ENCODE measurements around the gene ADRB2. TPM values are rescaled to one million over a fixed set of nuclear protein-coding genes. Genes with fewer than 3 reads are reported as not detected.

Gene ADRB2
- total and polyA plus RNA-seq, 5 donors from 2014 or later = 0.30 to 1.4 (median 0.53) TPM

DNA sequence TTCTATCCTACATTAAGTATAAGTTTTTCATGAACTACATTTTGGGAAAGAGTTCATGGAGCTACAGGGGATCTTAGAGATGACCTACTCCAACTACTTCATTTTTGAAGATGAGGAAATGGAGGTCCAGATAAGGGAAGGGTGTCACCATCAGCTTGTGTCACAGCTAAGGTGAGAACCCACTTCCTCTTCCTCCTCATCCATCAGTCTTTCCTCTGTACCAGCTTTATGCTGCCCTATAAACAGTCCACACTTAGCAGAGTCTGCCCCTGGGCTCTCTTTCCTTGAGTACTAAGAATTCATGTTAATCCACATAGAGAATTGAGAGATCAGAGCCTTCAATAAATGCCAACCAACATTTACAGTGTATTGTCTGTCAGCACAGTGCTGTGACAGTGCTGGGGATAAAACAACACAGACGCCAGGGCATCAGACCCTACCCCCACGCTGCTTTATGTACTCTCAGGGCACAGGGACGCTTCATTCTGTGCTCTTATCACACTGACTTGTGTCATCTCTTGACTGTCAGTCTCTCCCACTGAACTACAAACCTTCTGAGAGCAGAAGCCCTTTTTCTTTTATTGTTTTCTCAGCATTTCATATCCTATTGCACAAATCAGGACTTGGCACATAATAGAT lies 22.1 kb downstream of the ADRB2 start:
- peaks cover 17% of the 10 kb centered on the region for H3K4me1 ChIP-seq (ENCODE audit: control insufficient read depth, insufficient read depth, low read length, poor library complexity, severe bottlenecking)
- Mint-ChIP-seq H3K36me3 (peaks cover 3% of the 10 kb centered on the region), H3K4me3 (peak overlapping the region; percentile 39 to 62 (median 54)), H3K27ac (peak overlapping the region; percentile 40 to 93 (median 87)), H3K4me1 (peaks cover 18 to 28% (median 26%) of the 10 kb centered on the region in 4 donors), H3K9me3 (peaks cover 0 to 4% (median 4%) of the 10 kb centered on the region in 7 donors), H3K27me3 (peaks cover 6% of the 10 kb centered on the region)
- peak overlapping the region; percentile 31 for H3K4me3 ChIP-seq (ENCODE audit: low read depth, low read length)
- peaks cover 2% of the 10 kb centered on the region for H3K27me3 ChIP-seq (ENCODE audit: control insufficient read depth, insufficient read depth, low read length)
- H3K27ac ChIP-seq (ENCODE audit: insufficient read depth, low read length, poor library complexity, severe bottlenecking) = no peak overlapping the region
- no peaks in the 10 kb centered on the region for H3K9me3 ChIP-seq (ENCODE audit: control insufficient read depth in 2 of 2, low read length in 2 of 2)
- peak; percentile 52 to 67 for ATAC-seq (ENCODE audit: low read depth in 2 of 2)
- no peaks in the 10 kb centered on the region for H3K36me3 ChIP-seq (ENCODE audit: control insufficient read depth, insufficient read depth, low read length)
- DNase-seq = peak in 1 of 3 donors; percentile 75

DNA sequence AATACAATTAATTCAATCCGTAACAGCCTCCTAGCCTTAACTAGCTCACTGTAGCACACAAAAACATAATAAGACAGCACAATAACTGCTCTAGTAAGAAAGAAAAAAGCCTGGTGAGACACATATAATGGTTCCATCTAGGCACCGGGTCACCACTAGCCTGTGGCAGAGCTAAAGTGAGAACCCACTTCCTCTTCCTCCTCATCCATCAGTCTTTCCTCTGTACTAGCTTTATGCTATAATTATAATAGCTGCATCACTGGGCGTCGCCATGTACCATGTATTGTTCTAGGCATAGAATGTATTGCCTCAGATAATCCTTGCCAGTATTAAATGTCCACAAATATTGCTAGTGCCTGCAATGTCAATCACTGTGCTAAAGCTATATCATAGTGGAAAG lies 23.1 kb downstream of the ADRB2 start:
- Histone ChIP-seq H3K9me3 (ENCODE audit: control insufficient read depth in 2 of 2, low read length in 2 of 2) (no peaks in the 10 kb centered on the region), H3K4me3 (ENCODE audit: low read depth, low read length) (peak overlapping the region; percentile 11), H3K27ac (ENCODE audit: insufficient read depth, low read length, poor library complexity, severe bottlenecking) (peak overlapping the region; percentile 35), H3K36me3 (ENCODE audit: control insufficient read depth, insufficient read depth, low read length) (no peaks in the 10 kb centered on the region), H3K4me1 (ENCODE audit: control insufficient read depth, insufficient read depth, low read length, poor library complexity, severe bottlenecking) (peaks cover 17% of the 10 kb centered on the region), H3K27me3 (ENCODE audit: control insufficient read depth, insufficient read depth, low read length) (peaks cover 2% of the 10 kb centered on the region)
- H3K4me3 Mint-ChIP-seq = peak overlapping the region; percentile 4 to 62 (median 30)
- peak overlapping the region; percentile 40 to 65 (median 59) for H3K27ac Mint-ChIP-seq
- peak; percentile 90 to 91 for ATAC-seq (ENCODE audit: low read depth in 2 of 2)
- peaks cover 18 to 28% (median 26%) of the 10 kb centered on the region in 4 donors for H3K4me1 Mint-ChIP-seq
- H3K9me3 Mint-ChIP-seq = peaks cover 0 to 4% (median 4%) of the 10 kb centered on the region in 7 donors
- H3K27me3 Mint-ChIP-seq = peaks cover 6% of the 10 kb centered on the region
- DNase-seq = peak in 2 of 3 donors; percentile 43 to 82
- peaks cover 3% of the 10 kb centered on the region for H3K36me3 Mint-ChIP-seq

DNA sequence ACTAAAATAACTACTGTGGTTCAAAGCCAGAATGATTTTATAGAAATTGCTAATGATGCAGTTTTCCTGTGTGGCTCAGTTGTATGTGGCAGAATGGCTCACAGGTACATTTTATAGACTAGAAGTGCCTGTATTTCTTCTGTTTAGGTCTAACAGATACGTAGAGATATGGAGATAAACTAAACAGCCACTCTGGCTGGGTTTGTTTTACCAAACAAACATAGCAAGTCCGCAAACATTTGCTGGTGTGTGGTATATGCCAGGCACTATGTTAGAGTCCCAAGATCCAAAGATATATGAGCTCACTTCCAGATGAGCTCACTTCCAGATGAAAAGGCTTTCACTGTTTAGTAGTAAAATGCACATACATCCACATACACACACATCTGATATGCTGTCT lies 24.4 kb downstream of the ADRB2 start:
- no peak overlapping the region for H3K27ac Mint-ChIP-seq

DNA sequence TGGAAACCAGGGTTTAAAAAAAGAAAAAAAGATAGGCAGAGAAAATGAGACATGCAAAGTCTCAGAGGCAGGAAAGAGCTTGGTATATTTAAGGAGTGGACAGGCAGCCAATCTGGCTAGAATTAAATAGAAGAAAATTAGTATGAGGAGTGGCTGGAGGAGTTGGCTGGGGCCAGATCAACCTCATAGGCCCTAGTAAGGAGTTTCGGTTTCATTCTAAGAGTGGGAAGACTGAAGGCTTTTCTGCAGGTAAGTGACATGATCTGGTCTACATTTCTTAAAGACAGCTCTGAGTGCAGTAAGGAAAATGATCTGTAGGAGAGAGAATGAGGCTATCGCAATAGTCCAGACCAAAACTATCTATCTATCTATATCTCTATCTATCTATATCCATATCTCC lies 27.5 kb downstream of the ADRB2 start:
- H3K27ac ChIP-seq (ENCODE audit: insufficient read depth, low read length, poor library complexity, severe bottlenecking) = no peak overlapping the region
- no peaks in the 10 kb centered on the region for H3K9me3 Mint-ChIP-seq
- no peaks in the 10 kb centered on the region for H3K27me3 ChIP-seq (ENCODE audit: control insufficient read depth, insufficient read depth, low read length)
- H3K9me3 ChIP-seq (ENCODE audit: control insufficient read depth in 2 of 2, low read length in 2 of 2) = no peaks in the 10 kb centered on the region
- H3K4me1 Mint-ChIP-seq = peaks cover 10 to 13% (median 11%) of the 10 kb centered on the region in 4 donors
- no peaks in the 10 kb centered on the region for H3K36me3 Mint-ChIP-seq
- no peak overlapping the region for H3K4me3 Mint-ChIP-seq
- H3K27me3 Mint-ChIP-seq = peaks cover 8% of the 10 kb centered on the region
- H3K27ac Mint-ChIP-seq = no peak overlapping the region
- ATAC-seq (ENCODE audit: low read depth in 2 of 2) (no peak), DNase-seq (no peak)
- H3K4me1 ChIP-seq (ENCODE audit: control insufficient read depth, insufficient read depth, low read length, poor library complexity, severe bottlenecking) = peaks cover 9% of the 10 kb centered on the region
- H3K4me3 ChIP-seq (ENCODE audit: low read depth, low read length) = no peak overlapping the region
- no peaks in the 10 kb centered on the region for H3K36me3 ChIP-seq (ENCODE audit: control insufficient read depth, insufficient read depth, low read length)

More for the DNA sequence above, 24.4 kb downstream of the ADRB2 start:
- ATAC-seq (ENCODE audit: low read depth in 2 of 2) (no peak), DNase-seq (no peak)
- Histone ChIP-seq H3K4me1 (ENCODE audit: control insufficient read depth, insufficient read depth, low read length, poor library complexity, severe bottlenecking) (peaks cover 17% of the 10 kb centered on the region), H3K36me3 (ENCODE audit: control insufficient read depth, insufficient read depth, low read length) (no peaks in the 10 kb centered on the region), H3K9me3 (ENCODE audit: control insufficient read depth in 2 of 2, low read length in 2 of 2) (no peaks in the 10 kb centered on the region), H3K27ac (ENCODE audit: insufficient read depth, low read length, poor library complexity, severe bottlenecking) (no peak overlapping the region), H3K4me3 (ENCODE audit: low read depth, low read length) (no peak overlapping the region), H3K27me3 (ENCODE audit: control insufficient read depth, insufficient read depth, low read length) (no peaks in the 10 kb centered on the region)
- Mint-ChIP-seq H3K9me3 (peaks cover 0 to 4% (median 2%) of the 10 kb centered on the region in 7 donors), H3K4me1 (peaks cover 18 to 25% (median 22%) of the 10 kb centered on the region in 4 donors), H3K27me3 (no peaks in the 10 kb centered on the region), H3K4me3 (no peak overlapping the region), H3K36me3 (no peaks in the 10 kb centered on the region)

DNA sequence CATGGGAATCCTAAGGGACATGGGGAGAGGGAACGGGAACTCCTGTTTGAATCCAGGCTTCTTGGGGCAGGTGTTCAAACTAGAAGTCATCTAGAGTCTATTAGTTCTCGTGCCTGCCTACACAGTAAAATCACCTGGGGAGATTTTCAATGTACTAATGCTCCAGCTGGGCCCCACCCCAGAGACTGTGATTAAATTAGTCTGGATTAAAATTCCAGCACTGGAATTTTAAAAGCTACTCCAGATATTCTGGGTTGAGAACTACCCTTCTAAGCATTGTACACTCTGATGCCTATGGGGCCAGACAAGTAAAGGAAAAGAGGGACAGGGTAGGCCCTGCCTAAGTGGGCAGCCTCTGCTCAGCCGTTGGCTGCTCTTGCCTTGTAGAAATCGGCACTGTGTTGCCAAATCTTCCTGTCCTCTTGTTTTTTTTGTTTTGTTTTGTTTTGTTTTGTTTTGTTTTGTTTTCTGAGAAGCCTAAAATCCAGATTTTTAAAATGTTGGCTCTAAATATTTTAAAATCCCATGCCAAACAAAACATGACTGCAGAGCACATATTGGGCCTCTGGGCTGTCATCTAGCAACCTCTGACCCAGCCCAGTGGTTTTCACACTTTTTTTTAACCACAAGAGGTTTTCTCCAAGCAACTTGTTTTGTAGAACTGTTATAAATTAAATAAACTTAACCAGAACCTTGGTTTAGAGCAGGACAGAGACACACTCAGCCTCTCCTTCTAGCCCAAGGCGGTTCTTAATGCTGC lies 29.0 kb downstream of the ADRB2 start:
- DNase-seq (no peak), ATAC-seq (ENCODE audit: low read depth in 2 of 2) (no peak)
- Histone ChIP-seq H3K27me3 (ENCODE audit: control insufficient read depth, insufficient read depth, low read length) (no peaks in the 10 kb centered on the region), H3K9me3 (ENCODE audit: control insufficient read depth in 2 of 2, low read length in 2 of 2) (no peaks in the 10 kb centered on the region), H3K4me1 (ENCODE audit: control insufficient read depth, insufficient read depth, low read length, poor library complexity, severe bottlenecking) (no peaks in the 10 kb centered on the region), H3K4me3 (ENCODE audit: low read depth, low read length) (no peak overlapping the region), H3K36me3 (ENCODE audit: control insufficient read depth, insufficient read depth, low read length) (no peaks in the 10 kb centered on the region), H3K27ac (ENCODE audit: insufficient read depth, low read length, poor library complexity, severe bottlenecking) (no peak overlapping the region)
- peaks cover 22% of the 10 kb centered on the region for H3K27me3 Mint-ChIP-seq
- peak overlapping the region in 1 of 3 donors; percentile 47 for H3K27ac Mint-ChIP-seq
- no peaks in the 10 kb centered on the region for H3K4me1 Mint-ChIP-seq
- no peak overlapping the region for H3K4me3 Mint-ChIP-seq
- no peaks in the 10 kb centered on the region for H3K36me3 Mint-ChIP-seq
- no peaks in the 10 kb centered on the region for H3K9me3 Mint-ChIP-seq

DNA sequence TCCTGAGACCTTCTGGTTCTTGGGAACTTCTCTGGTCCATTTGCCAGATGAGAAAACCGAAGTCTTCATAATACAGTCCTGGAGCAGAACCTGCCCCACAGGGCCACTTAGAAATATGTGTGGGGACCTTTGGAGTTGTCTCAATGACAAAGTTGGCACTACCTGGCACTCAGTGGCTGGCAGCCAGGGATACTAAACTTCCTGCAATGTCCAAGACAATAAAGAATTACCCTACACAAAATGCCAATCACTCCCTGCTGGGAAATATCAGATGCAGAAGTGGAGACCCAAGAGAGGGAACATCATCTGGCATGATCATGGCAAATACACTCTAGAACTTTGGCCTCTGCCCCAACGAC lies 29.6 kb downstream of the ADRB2 start:
- no peak for DNase-seq
- H3K4me1 Mint-ChIP-seq = no peaks in the 10 kb centered on the region
- H3K9me3 Mint-ChIP-seq = no peaks in the 10 kb centered on the region
- no peaks in the 10 kb centered on the region for H3K36me3 Mint-ChIP-seq
- Histone ChIP-seq H3K9me3 (ENCODE audit: control insufficient read depth in 2 of 2, low read length in 2 of 2) (no peaks in the 10 kb centered on the region), H3K36me3 (ENCODE audit: control insufficient read depth, insufficient read depth, low read length) (no peaks in the 10 kb centered on the region), H3K4me3 (ENCODE audit: low read depth, low read length) (no peak overlapping the region), H3K27me3 (ENCODE audit: control insufficient read depth, insufficient read depth, low read length) (no peaks in the 10 kb centered on the region), H3K27ac (ENCODE audit: insufficient read depth, low read length, poor library complexity, severe bottlenecking) (no peak overlapping the region), H3K4me1 (ENCODE audit: control insufficient read depth, insufficient read depth, low read length, poor library complexity, severe bottlenecking) (no peaks in the 10 kb centered on the region)
- no peak for ATAC-seq (ENCODE audit: low read depth in 2 of 2)
- H3K27me3 Mint-ChIP-seq = peaks cover 22% of the 10 kb centered on the region
- H3K27ac Mint-ChIP-seq = peak overlapping the region in 1 of 3 donors; percentile 84
- H3K4me3 Mint-ChIP-seq = no peak overlapping the region

DNA sequence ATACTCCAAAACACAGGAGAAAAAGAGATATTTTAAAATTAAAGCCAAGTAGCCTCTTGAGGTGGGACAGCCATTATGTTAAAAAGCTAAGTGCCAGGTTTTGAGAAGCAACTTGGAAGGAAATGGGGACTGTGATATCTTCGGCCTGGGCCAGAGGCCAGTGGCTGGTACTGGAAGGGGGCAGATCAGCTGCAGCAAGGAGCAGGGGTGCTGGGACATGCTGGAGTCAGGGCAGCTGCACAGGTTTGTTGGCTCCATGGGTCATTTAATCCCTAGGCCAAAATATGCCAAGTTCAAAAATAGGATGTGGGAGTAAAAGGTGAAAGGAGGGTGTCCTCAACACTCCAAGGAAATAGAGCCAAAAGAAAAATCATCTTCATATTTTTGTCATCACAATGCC lies 30.0 kb downstream of the ADRB2 start:
- Histone ChIP-seq H3K9me3 (ENCODE audit: control insufficient read depth in 2 of 2, low read length in 2 of 2) (no peaks in the 10 kb centered on the region), H3K27me3 (ENCODE audit: control insufficient read depth, insufficient read depth, low read length) (no peaks in the 10 kb centered on the region), H3K4me3 (ENCODE audit: low read depth, low read length) (no peak overlapping the region), H3K27ac (ENCODE audit: insufficient read depth, low read length, poor library complexity, severe bottlenecking) (no peak overlapping the region), H3K4me1 (ENCODE audit: control insufficient read depth, insufficient read depth, low read length, poor library complexity, severe bottlenecking) (no peaks in the 10 kb centered on the region), H3K36me3 (ENCODE audit: control insufficient read depth, insufficient read depth, low read length) (no peaks in the 10 kb centered on the region)
- DNase-seq = no peak
- peaks cover 22% of the 10 kb centered on the region for H3K27me3 Mint-ChIP-seq
- H3K27ac Mint-ChIP-seq = peak overlapping the region in 1 of 3 donors; percentile 84
- H3K4me1 Mint-ChIP-seq = no peaks in the 10 kb centered on the region
- ATAC-seq (ENCODE audit: low read depth in 2 of 2) = no peak
- H3K36me3 Mint-ChIP-seq = no peaks in the 10 kb centered on the region
- H3K4me3 Mint-ChIP-seq = no peak overlapping the region
- no peaks in the 10 kb centered on the region for H3K9me3 Mint-ChIP-seq
